GM12892 (cell line): Measurements from ENCODE around the gene SNRNP35.

Source experiments
- POLR2A ChIP-seq: IDR thresholded peaks from 2 replicates; pipeline ENCODE4 v1.6.1; 2011; ENCODE audit warnings: low read depth, low read length, control low read depth
- POLR2AphosphoS5 ChIP-seq: IDR thresholded peaks from 2 replicates; pipeline ENCODE4 v1.6.1; 2011; ENCODE audit warnings: low read depth, low read length, control low read depth
- TAF1 ChIP-seq: IDR thresholded peaks from 2 replicates; pipeline ENCODE4 v1.6.1; 2011; ENCODE audit warnings: low read depth, mild to moderate bottlenecking, control low read depth, low read length, borderline replicate concordance

GRCh38 chr12:123499332-123499731 lies 41.4 kb downstream of the SNRNP35 start:
- TF ChIP-seq POLR2A = no peak
- no peak for TF ChIP-seq POLR2AphosphoS5
- no peak for TF ChIP-seq TAF1
